Fibroblast of villous mesenchyme (primary cell): ENCODE measurements around the gene CBFB. TPM values are rescaled to one million over a fixed set of nuclear protein-coding genes. Genes with fewer than 3 reads are reported as not detected.

Source experiments
- DNase-seq: peaks from one replicate; pipeline ENCODE4 v3.0.0-alpha.2; 2010; ENCODE audit warnings: low read depth
- H3K4me3 ChIP-seq: 2 replicates; pipeline ENCODE4 v1.5.1; 2011; ENCODE audit warnings: low read depth, mild to moderate bottlenecking, low read length
- total RNA-seq: library from RNA; depleted of rRNA; stranded (reverse); fragments of >200 nt; gene quantifications from 2 replicates; pipeline ENCODE4 v1.2.3, GENCODE V29; 2012
- TF ChIP-seq, protein P1 (sequence below): IDR thresholded peaks from 2 replicates; pipeline ENCODE4 v1.5.1; 2012; ENCODE audit warnings: low read depth, mild to moderate bottlenecking, low read length; ENCODE audit not compliant: insufficient read depth

Gene CBFB
- total RNA-seq, 1 donor, result 91.5 TPM

DNA sequence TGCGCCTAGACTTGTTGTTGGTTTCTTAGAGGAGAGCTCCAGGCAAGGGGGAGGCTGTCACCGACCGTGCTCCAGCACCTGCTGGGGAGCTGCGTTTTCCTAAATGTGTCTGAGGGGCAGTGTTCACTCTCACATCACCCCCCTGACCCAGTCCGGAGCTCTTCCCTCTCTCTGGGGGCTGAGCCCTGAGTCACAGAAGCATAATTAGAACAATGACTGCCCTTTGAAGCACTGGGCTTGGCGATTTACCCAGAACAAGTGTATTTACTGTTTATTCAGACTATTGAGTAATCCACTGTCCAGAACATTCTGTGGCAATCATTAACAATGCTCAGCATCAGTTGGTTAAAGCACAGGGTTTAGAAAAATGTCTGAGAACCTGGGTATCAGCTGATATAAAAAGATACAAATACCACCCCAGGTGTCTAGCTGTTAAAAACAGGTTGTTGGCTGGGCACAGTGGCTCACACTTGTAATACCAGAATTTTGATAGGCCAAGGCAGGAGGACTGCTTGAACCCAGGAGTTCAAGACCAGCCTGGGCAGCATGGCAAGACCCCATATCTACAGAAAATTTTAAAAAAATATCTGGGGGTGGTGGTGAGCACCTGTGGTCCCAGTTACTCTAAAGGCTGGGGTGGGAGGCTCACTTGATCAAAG lies 32.5 kb upstream of the CBFB start:
- no peak overlapping the region for H3K4me3 ChIP-seq
- TF ChIP-seq, protein P1, sequence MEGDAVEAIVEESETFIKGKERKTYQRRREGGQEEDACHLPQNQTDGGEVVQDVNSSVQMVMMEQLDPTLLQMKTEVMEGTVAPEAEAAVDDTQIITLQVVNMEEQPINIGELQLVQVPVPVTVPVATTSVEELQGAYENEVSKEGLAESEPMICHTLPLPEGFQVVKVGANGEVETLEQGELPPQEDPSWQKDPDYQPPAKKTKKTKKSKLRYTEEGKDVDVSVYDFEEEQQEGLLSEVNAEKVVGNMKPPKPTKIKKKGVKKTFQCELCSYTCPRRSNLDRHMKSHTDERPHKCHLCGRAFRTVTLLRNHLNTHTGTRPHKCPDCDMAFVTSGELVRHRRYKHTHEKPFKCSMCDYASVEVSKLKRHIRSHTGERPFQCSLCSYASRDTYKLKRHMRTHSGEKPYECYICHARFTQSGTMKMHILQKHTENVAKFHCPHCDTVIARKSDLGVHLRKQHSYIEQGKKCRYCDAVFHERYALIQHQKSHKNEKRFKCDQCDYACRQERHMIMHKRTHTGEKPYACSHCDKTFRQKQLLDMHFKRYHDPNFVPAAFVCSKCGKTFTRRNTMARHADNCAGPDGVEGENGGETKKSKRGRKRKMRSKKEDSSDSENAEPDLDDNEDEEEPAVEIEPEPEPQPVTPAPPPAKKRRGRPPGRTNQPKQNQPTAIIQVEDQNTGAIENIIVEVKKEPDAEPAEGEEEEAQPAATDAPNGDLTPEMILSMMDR, result no peak
- peak; percentile 77 for DNase-seq

DNA sequence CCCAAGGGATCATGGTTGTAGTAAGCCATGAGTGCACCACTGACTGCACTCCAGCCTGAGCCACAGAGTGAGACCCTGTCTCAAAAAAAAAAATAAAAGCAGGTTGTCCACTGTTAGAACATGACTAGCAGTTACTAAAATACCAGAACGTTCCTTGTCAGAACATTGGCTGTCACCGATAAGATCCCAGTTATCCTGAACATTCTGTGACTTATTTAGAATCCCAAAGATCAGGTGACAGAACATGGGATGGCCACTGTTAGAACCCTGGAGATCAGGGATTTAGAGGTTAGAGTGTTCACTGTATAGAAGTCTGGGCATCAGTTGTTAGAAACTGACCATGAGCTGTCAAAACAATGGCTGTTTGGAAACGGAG lies 32.0 kb upstream of the CBFB start:
- no peak overlapping the region for H3K4me3 ChIP-seq
- DNase-seq, result no peak
- TF ChIP-seq, protein P1, result no peak

DNA sequence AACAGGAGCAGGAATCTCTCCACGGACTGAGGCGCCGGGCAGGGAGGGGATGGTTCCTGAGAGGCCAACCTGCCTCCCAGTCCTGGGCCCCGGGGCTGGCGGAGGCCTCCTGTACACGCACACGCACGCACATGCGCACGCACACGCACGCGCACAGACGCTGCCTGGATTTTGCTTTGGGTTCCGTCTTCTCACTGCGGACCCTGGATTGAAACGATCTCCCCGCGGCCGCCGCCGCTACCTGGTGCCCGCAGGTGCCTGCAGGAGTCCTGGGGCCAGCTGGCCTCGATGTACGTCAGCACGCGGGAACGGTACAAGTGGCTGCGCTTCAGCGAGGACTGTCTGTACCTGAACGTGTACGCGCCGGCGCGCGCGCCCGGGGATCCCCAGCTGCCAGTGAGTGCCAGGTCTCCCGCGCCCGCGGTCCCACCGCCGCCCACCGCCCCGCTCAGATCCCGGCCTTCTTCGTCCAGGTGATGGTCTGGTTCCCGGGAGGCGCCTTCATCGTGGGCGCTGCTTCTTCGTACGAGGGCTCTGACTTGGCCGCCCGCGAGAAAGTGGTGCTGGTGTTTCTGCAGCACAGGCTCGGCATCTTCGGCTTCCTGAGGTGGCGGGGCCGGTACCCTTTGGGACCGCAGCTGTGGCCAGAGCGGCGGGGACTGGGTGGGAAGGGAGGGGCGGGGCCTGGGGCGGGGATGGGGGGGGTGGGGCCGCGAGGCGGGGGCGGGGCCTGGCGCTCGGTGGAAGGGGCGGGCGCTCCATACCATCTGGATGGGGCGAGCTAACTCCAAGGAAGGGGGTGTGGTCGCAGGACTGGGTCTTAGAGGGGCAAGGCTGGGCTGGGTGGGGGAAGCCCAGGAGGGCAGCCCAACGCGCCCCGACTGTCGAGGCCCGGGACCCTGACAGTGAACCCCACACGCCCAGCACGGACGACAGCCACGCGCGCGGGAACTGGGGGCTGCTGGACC lies 28.3 kb upstream of the CBFB start:
- DNase-seq, result no peak
- peak overlapping the region; percentile 62 for H3K4me3 ChIP-seq

DNA sequence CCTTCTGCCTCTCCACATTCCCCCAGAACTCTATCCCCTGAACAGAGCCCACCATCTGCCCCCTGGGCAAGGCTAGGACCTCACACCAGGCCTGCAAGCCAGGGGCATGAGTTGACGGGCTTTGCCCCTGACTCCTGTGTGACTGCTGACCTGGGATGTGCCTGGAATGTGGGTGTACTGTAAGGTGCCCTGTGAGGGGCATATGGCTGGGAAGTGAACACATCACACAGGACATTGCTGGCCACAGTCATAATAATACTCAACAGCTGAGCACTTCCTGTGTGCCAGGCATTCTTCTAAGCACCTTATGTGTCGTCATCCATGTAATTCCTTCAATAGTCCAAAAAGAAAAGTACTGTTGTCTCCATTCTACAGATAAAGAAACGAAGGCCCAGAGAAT lies 27.2 kb upstream of the CBFB start:
- TF ChIP-seq, protein P1, result no peak
- H3K4me3 ChIP-seq, result no peak overlapping the region
- no peak for DNase-seq

More for the DNA sequence above, 28.3 kb upstream of the CBFB start:
- TF ChIP-seq, protein P1, result no peak

DNA sequence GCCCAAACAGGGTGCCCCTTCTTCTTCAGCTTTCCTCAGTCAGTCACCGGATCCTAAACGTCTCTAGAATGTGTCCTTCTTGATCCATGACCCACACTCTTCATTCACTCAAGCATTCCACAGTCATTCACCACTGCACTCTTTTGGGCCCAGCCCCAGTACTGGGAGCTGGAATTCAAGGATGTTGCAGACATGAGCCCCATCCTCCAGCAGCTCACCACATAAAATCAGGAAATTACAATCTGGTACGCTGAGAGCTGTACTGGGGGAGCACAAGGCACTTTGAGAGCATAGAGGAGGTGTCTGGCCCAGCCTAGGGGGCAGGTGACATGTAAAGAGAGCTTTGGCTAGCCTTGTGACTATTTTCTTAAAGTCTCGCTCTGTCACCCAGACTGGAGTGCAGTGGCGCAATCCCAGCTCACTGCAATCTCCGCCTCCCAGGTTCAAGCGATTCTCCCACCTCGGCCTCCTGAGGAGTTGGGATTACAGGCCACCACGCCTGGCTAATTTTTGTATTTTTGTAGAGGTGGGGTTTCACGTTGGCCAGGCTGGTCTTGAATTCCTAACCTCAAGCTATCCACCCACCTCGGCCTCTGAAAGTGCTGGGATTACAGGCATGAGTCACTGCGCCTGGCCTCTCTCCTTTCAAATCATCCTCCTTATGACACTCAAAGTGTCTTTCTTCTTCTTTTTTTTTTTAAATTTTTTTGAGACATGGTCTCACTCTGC lies 21.9 kb upstream of the CBFB start:
- TF ChIP-seq, protein P1, result no peak
- peak; percentile 33 for DNase-seq
- H3K4me3 ChIP-seq, result no peak overlapping the region

DNA sequence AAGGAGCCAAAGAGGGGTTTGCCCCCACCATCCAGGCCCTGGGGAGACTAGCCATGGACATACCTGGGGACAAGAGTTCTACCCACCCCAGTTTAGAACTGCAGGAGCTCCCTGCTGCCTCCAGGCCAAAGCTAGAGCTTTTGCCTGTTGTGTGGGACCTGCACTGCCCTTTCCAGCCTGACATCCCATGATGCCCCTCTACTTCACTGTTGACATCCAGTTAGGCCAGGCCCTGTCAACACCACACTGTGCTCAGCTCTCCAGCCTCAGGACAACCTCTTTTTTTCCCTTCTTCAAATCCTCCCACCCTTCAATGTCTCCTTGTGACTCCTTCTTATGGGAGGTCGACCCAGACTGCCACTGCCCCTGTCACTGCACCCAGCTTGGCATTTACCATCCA lies 19.8 kb upstream of the CBFB start:
- TF ChIP-seq, protein P1, result no peak

More for the DNA sequence above, 19.8 kb upstream of the CBFB start:
- no peak for DNase-seq
- H3K4me3 ChIP-seq, result no peak overlapping the region
